ENCODE data around the gene RFX7.

Gene RFX7

GRCh38 chr15:56102441-56102840, 141.2 kb downstream of the RFX7 start:
- DNase-seq: no peak

GRCh38 chr15:56099311-56099710, 144.4 kb downstream of the RFX7 start:
- DNase-seq: no peak

DNA sequence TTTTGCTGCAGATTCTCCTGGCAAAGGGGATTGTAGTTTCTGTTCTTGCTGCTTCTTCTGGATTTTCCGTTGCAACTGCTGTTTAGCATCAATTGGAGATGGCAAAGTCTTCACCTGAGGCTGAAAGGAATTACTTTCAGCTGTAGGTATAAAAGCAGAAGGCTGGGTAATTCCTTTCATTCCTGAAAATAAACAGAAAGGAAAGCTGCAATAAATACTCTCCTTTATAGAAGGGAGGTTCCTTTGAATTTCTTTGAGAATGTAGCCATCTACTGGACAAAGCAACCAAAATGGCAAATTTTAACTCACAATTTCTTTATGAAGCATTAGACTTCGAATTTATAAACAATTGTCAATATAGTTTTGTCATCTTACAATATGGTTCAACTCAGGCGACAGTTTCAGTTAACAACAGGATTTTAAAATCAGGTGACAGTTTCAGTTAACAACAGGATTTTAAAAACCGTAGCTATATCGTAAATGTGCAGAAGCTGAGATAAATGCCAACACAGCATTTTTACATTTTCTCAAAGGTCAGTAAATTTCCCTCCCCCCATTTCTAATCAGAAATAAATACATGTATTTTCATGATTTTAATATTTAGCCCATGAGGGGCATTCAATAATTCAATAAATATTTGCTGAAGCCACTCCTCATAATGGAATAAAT, 145.3 kb downstream of the RFX7 start:
- peak in 1 of 2 experiments; percentile 28 for DNase-seq

DNA sequence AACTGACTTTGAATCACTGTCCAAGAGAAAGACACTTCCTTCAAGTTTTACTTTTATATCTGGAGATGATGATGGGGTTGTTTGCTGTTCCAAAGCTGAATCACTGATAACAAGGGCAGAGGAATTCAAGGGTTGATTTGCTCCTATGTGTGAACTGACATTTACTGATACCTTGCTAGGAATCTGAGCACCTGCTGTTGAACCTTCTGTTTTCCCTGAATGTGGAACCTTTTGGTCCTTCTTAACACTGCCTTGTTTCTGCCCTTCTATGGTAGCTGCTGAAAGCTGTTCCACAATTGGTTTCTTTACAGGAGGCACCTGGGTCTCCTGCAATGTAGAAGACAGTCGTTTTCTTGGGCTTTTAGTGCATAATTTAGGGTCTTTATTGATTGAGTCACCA, 148.3 kb downstream of the RFX7 start:
- DNase-seq: no peak

GRCh38 chr15:56094171-56094570, 149.5 kb downstream of the RFX7 start:
- no peak for DNase-seq

- no peak for DNase-seq
Observed at GRCh38 chr15:56088389-56088788, 155.3 kb downstream of the RFX7 start.

GRCh38 chr15:56086566-56086965, 157.1 kb downstream of the RFX7 start:
- DNase-seq: no peak

- DNase-seq: no peak
Observed at GRCh38 chr15:56082263-56082761, 161.4 kb downstream of the RFX7 start.

- DNase-seq: peak; percentile 71 to 89
Observed at GRCh38 chr15:56077081-56077480, 166.6 kb downstream of the RFX7 start.

- DNase-seq: peak; percentile 87 to 98
Observed at GRCh38 chr15:56076640-56077039, 167.0 kb downstream of the RFX7 start.

DNA sequence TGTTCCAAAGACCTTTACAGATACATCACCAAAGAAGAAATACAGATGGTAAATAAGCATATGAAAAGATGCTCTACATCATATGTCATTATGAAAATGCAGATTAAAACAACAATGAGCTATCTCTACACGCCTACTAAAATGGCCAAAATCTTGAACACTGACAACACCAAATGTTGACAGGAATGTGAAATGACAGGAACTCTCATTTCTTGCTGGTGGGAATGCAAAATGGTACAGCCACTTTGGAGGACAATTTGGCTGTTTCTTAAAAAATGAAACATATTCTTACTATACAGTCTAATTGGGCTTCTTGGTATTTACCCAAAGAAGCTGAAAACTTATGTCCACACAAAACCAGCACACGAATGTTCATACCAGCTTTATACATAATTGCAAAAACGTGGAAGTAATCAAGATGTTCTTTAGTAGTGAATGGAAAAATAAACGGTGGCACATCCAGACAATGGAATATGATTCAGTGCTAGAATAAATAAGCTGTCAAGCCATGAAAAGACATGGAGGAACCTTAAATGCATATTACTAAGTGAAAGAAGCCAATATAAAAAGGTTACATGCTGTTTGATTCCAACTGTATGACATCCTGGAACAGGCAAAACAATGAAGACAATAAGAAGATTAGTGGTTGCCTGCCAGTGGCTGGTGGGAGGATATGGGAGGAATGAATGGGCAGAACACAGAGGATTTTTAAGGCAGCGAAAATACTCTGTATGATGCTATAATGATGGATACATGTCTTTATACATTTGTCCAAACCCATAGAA, 169.0 kb downstream of the RFX7 start:
- DNase-seq: no peak

- no peak for DNase-seq
Observed at GRCh38 chr15:56064152-56064551, 179.5 kb downstream of the RFX7 start.

DNA sequence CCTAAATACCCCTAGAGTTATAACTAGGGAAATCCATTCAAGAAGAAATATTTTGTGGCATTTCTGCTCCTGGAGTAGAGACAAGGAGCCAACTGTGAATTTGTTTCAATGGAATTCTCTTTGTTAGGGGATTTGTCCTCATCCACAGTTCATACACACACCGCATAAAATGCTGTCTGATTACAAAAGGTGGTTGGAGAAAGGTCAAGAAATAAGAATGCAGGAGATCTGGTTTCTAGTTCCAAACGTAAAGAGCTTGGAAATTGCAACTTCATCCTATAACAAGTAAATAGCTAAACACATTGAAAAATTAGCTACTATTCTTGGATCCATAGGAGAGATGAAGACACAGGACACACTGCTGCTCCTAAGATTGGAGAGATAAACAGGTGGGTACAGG, 184.0 kb downstream of the RFX7 start:
- DNase-seq: no peak

DNA sequence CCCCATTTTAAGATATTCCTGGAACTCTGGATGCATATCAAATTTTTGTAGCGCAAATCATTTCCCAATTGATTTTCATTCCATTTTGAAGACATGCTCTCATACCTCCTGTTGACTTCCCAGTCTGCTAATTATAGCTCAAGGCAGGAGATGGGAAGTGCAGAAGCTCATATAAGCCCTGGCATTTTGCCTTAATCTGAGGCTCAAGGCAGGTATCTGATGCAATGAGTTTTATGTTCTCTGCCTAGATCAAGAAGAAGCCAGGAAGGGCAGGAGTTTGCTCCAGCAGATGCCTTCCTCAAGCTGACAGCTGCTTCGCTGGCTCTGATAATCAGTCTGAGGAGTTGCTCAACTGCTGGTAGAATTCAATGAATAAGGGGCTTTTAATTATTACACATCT, 184.7 kb downstream of the RFX7 start:
- DNase-seq: peak; percentile 78 to 96

DNA sequence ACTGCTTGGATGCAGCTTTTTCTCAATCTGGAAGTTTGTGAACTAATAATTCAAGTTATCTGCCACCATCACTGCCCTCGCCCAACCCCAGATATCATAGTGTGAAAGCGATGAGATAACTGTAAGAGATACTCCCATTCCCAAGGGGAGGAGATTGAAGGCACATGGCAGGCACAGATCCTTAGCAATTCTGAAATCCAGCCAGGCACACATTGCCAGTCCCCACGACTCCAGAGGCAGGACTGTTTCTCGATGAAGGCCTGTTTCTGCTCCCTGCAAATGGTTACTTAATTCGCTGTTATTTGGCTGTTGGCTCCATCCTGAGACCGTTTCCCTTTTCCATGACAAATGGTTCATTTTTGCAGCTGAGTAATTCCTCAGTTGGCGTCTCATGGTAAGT, 187.1 kb downstream of the RFX7 start:
- DNase-seq: no peak

GRCh38 chr15:56053046-56053400, 190.7 kb downstream of the RFX7 start:
- no peak for DNase-seq

DNA sequence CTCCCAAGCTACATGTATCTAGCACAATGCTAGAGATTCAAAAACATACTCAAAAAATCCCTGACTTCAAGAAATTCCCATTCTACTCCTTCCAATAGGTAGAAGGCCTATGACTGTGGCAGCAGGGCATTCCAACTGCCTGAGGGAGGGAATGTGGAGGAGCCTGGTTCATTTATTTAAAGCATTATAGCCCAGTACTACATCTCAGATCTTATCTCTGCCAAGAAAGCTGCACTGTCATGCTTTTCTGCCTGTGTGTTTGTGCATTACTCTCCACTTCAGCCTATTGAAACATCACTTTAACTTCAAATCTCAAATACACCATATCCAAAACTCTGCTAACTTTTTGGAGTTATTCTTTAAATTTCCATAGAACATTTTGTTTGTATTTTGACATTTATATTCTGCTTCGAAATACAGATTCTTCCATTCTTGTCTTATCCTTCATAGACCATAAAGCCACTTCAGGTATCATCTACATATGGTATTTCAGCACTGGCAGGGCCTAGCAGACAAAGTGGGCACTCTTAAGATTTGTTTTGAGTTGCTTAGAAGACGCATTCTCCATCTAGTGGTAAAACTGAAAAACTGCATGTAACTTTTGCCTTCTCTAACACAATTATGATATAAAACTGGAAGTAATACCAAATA, 191.2 kb downstream of the RFX7 start:
- DNase-seq: peak; percentile 49 to 79

DNA sequence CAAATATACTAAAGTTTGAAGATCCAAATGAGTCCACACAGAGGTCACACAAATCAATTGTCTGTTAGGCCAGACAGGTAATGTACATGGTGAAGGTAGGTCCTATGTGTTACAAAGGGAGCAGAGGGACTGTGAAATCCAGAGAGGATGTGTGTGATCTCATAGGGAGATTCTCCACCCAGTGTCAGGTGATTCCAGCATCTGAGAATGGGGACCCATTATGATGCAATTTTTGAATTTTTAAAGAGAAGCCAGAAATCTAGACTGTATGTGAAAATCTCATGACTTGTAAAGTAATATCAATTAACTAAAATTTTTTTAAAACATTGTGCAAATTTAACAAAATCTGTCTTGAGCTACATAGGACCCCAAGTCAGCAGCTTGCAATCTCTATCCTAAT, 192.0 kb downstream of the RFX7 start:
- no peak for DNase-seq

- no peak for DNase-seq
Observed at GRCh38 chr15:56049577-56049976, 194.1 kb downstream of the RFX7 start.

DNA sequence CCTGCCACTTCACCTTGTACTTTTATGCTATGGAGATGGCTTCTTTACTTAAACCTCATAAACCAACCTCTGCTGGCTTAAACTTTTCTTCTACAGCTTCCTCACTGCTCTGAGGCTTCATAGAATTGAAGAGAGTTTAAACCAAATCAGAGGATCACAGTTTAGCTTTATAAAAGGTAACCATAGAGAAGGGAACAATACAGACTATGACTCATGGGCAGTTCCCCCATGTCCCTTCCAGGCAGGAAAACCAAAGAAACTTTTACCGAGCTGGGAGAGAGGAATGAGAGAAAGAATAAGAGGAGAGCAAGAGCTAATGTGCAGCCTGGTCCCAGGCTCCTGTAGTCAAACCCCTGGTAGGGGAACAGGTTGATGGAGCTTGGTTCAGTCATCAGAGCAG, 196.3 kb downstream of the RFX7 start:
- DNase-seq: no peak

GRCh38 chr15:56045068-56045748, 198.5 kb downstream of the RFX7 start:
- DNase-seq: no peak

DNA sequence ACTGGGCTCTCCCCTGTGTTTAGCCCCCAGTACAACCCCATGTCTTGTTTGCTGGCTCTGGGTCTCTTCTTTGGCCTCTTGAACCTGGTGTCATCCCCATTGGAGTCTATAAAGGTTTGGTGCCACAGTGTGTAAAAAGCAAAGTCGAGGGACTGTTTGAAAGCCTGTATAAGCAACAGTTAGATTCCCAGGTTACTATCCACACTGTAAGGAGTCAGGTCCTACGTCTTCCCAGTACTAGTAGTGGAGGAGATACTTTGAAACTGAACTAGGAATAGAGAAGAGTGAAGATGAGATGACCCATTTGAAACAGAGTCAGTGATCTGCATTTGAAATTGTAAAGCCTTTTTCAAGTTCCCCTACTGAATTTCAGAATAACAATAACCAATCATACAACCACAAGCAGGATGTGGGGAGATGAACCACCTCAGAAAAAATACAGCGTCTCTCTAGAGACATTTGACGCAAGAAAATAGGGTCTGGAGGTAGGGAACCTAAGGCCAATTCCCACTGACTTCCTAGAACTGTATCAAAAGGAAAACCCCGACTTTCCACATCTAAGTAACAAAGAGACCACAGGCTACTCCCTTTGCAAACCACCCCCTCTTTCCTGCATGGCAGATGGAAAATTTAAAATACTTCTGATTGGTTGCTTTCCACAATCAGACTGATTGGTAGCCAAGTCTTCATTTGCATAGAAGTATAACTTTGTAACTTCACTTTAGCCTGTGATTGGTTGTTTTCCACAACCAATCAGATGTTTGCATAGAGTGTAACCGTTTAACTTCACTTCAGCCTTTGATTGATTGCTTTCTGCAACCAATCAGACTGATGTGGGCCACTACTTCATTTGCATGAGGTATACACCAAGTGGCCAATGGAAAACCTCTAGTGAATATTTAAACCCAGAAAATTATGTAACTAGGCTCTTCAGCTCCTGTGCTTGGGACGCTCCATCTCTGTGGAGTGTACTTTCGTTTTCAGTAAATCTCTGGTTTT, 200.4 kb downstream of the RFX7 start:
- DNase-seq: no peak

Measured in NCI-H524 (cell line).